Amygdala (tissue), 56 donors: ENCODE results near the gene C5.
A peak's percentile ranks its signal among the peaks of the same experiment; 100 is the strongest.
"Not testable (repeated sequence)": the region's sequence is repeated elsewhere in the genome, so short reads cannot be mapped to it uniquely, and the experiment has no call there.

ENCODE experiments used
- DNase-seq, 56 donors: peaks; one replicate each; lab custom pipeline; 2025; lab: John Stamatoyannopoulos, UW

Gene C5

GRCh38 chr9:120982836-120983235 is 67.2 kb downstream of the C5 start:
- no peak for DNase-seq

GRCh38 chr9:120980951-120981350 is 69.1 kb downstream of the C5 start:
- no peak for DNase-seq

GRCh38 chr9:120979797-120980196 is 70.3 kb downstream of the C5 start:
- DNase-seq: no peak

- no peak for DNase-seq
Observed at GRCh38 chr9:120978987-120979386, 71.1 kb downstream of the C5 start.

GRCh38 chr9:120977321-120977720 is 72.8 kb downstream of the C5 start:
- DNase-seq: no peak

GRCh38 chr9:120974921-120975320 is 75.2 kb downstream of the C5 start:
- DNase-seq: no peak

GRCh38 chr9:120974181-120974580 is 75.9 kb downstream of the C5 start:
- DNase-seq: no peak

- no peak for DNase-seq
Observed at GRCh38 chr9:120971938-120972337, 78.1 kb downstream of the C5 start.

- DNase-seq: not testable (repeated sequence)
Observed at GRCh38 chr9:120971471-120971870, 78.6 kb downstream of the C5 start.

- DNase-seq: no peak
Observed at GRCh38 chr9:120970244-120970643, 79.8 kb downstream of the C5 start.

- no peak for DNase-seq
Observed at GRCh38 chr9:120966013-120966369, 84.1 kb downstream of the C5 start.

GRCh38 chr9:120965344-120966012 is 84.6 kb downstream of the C5 start:
- DNase-seq: peak in 32 of 56 donors; percentile 3 to 64 (median 32)

GRCh38 chr9:120961936-120962335 is 88.1 kb downstream of the C5 start:
- no peak for DNase-seq

- no peak for DNase-seq
Observed at GRCh38 chr9:120960001-120960400, 90.1 kb downstream of the C5 start.

- no peak for DNase-seq
Observed at GRCh38 chr9:120956862-120957261, 93.2 kb downstream of the C5 start.

- DNase-seq: no peak
Observed at GRCh38 chr9:120951960-120952618, 98.0 kb downstream of the C5 start.

- DNase-seq: peak in 3 of 56 donors; percentile 8 to 25 (median 13)
Observed at GRCh38 chr9:120950421-120951388, 99.4 kb downstream of the C5 start.

- no peak for DNase-seq
Observed at GRCh38 chr9:120949290-120949689, 100.8 kb downstream of the C5 start.

GRCh38 chr9:120948824-120949223 is 101.3 kb downstream of the C5 start:
- no peak for DNase-seq

GRCh38 chr9:120947222-120947621 is 102.9 kb downstream of the C5 start:
- DNase-seq: no peak

GRCh38 chr9:120946259-120946658 is 103.8 kb downstream of the C5 start:
- no peak for DNase-seq
